NAMALWA (cell line): ENCODE measurements around the gene BRWD1.

ENCODE experiments used
- DNase-seq: peaks from one replicate; pipeline ENCODE4 v3.0.0-alpha.2; 2015; ENCODE audit warnings: low spot score

The BRWD1 gene

DNA sequence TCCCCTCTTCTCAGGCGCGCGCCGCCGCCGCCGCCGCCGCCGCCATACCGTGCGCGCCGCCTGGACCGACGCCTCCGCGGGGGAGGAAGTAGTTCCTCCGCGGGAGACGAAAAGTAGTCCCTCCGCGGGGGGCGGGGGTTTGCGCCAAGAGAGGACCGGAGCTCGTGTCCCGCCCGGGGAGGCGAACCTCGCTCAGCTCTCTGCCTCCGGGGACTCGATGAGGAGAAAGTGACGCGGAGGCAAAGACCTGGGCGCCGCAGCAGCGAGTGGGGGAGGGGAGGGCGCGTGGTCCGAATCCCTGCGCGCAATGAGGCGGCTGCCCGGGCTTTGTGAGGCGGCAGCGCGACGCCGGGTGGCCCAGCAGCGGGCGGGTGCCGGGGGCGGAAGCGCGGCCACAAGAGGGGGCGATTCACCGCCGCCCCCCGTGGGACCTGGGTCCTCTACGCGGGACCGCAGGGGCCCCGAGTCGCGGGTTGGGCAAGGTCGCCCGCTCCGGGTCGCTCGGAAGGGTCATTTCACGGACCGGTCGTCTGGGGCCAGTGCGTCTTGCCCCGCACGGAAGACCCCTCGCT lies at the start of gene BRWD1:
Gene BRWD1, minus strand, starts transcription at position 62 of the 572 bp plus-strand sequence. CDS start 141 bp downstream, outside the sequence.
- DNase-seq, result peak; percentile 86

- DNase-seq, result no peak
Measured at GRCh38 chr21:39362733-39363132, 49.3 kb upstream of the BRWD1 start.

GRCh38 chr21:39359382-39359781 lies 46.0 kb upstream of the BRWD1 start:
- no peak for DNase-seq

DNA sequence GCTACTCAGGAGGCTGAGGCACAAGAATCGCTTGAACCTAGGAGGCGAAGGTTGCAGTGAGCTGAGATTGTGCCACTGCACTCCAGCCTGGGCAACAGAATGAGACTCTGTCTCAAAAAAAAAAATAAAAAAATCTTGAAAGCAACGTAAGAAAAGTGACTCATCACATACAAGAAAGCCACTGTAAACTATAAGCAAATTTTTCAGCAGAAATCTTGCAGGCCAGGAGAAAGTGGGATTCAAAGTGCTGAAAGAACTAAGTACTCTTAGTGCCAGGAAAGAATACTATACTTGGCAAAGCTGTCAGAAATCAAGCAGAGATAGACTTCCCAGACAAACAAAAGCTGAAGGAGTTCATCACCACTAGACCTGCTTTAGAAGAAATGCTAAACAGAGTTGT lies 39.9 kb upstream of the BRWD1 start:
- no peak for DNase-seq

DNA sequence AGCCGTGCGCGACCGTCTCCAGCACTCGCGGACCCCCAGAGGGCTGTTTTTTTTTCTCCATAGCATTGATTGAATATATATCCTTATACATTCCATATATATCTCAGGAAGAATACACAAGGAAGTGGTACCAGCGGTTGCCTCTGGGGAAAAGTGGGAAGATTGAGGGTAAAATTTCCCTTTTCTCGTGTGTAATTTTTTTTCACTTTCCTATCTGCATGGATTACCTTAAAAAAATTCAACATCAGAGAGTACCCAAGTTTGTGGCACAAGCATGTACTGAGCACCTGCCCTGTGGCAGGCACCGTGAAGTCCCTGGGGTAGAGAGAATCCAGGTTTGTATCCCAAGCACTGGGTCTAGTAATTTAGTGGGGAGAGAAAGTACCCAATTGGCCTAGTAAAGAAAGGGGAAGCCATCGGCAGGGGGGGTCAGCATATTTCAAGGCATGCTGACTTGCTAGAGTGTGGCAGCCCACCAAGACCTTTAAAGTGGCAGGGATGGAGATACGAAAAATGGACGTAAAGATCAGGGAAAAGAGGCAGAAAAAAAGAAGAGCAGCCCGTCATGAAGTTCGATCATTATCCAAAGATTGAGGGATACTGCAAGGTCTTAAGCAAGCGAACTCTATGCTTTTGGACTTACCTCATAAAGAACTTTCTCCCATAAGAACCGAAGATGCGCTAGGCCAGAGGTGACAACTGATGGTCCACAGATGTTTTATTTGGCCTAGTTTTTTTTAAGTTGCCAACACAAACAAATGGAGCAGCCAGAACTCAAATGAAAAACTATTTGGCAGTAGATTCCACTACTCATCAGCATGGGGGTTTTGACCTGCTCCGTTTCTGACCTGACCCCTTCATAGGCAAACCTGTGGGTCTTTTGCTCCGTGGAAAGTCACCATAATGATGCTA lies 36.9 kb upstream of the BRWD1 start:
- no peak for DNase-seq

DNA sequence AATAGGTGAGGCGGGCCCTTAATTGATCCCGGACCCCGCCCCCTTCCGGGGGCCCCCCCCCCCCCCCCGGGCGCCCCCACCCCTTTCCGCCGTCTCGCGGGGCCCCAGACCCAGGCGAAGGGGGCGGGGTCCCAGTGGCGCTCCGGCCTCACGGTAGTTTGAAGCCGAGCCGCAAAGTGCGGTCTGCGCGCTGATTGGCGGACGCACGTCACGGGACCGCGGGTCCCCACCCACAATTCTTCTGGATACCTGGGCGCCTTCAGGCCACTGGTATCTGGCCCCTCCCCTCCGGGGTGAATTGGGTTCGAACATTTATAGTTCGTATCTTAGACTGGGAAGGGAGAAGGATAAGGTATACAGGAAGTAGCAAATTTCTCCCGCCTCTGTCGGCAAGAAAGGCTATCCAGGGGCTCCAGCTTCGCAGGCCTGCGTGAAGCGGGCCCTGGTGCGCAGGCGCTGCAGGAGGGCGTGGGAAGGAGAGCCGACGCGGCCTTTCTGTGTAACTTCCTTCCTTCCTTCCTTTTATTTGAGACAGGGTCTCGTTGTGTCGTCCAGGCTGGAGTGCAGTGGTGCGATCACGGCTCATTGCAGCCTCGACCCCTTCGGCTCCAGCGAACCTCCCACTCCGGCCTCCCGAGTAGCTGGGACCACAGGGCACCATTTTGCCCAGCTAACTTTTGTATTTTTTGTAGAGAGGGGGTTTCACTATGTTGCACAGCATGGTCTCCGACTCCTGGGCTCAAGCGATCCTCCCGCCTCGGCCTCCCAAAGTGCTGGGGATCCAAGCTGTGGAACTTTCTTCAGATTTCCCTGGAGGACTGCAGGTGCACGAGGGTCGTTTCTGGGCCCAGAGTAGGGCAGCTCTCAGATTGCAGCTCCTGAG lies 36.0 kb upstream of the BRWD1 start:
- DNase-seq, result peak; percentile 96

GRCh38 chr21:39348355-39349210 lies 35.2 kb upstream of the BRWD1 start, which contains the start of gene HMGN1:
Gene HMGN1 (minus strand): TSS chr21:39349088. CDS start chr21:39348917, 171 bp downstream.
- DNase-seq, result peak; percentile 88

- no peak for DNase-seq
Measured at GRCh38 chr21:39348040-39348354, 34.6 kb upstream of the BRWD1 start.

GRCh38 chr21:39347537-39347936 lies 34.1 kb upstream of the BRWD1 start:
- peak; percentile 34 for DNase-seq

- DNase-seq, result no peak
Measured at GRCh38 chr21:39346671-39347331, 33.4 kb upstream of the BRWD1 start.

GRCh38 chr21:39346206-39346605 lies 32.8 kb upstream of the BRWD1 start:
- DNase-seq, result no peak

DNA sequence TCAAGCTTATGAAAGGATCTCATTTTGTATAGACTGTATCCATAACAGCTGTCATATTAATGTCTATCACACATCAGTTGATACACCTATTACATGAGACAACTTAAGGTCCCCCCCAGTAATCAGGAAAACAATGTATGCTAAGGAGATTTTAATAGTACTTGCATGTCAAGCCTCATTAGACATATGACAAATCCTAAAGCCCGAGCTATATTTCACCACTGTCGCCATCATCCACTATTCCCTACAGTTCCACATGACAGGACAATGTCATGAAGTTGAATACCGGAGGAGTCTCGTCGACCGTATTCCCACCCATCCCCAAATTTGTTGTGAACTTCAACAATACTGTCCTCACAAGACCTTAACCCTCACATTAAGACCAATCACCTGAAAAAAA lies 32.0 kb upstream of the BRWD1 start:
- no peak for DNase-seq

- no peak for DNase-seq
Measured at GRCh38 chr21:39344848-39345247, 31.4 kb upstream of the BRWD1 start.

- DNase-seq, result no peak
Measured at GRCh38 chr21:39341249-39341923, 28.0 kb upstream of the BRWD1 start.

- no peak for DNase-seq
Measured at GRCh38 chr21:39340687-39341086, 27.3 kb upstream of the BRWD1 start.

DNA sequence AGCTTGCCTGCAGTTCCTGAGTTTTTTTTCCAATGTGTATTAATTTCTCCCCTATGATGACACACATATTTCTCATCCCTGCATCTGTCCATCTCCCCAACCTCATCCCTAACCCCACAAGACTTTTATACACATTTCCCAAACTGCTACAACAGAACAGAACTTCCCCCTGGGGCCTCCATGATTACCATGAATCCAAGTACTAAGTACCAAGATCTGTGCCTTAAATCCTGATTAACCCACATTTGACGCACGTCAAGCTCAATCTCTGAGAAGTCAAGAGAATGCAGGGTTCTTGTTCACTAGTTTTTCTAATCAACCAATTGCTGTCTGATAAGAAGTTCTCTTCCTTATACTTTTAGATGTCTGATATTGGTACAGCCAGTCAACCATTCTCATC lies 25.8 kb upstream of the BRWD1 start:
- no peak for DNase-seq

- no peak for DNase-seq
Measured at GRCh38 chr21:39336457-39337008, 23.1 kb upstream of the BRWD1 start.

- DNase-seq, result no peak
Measured at GRCh38 chr21:39334611-39335010, 21.2 kb upstream of the BRWD1 start.

DNA sequence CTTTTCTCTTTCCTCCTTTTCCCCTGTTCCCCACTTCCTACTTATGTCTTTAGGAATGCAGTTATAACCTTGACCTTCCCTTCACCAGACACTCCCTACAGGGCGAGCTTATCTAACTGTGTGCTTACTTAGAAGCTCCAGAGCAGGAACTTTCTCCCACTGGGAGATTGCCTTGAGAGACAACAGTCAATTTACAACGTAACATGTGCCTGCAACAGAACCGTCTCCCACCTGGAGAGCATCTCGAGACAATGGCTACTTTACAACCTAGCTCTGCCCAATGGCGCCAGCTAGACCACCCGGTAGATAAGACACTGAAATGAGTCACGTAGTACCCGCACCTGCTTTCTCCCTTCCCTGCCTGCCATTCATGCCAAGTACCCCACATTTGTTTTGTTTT lies 18.7 kb upstream of the BRWD1 start:
- DNase-seq, result no peak

- peak; percentile 56 for DNase-seq
Measured at GRCh38 chr21:39330001-39330400, 16.6 kb upstream of the BRWD1 start.
